CD14-positive monocyte (primary cell): ENCODE measurements around the gene EML6. TPM values are rescaled to one million over a fixed set of nuclear protein-coding genes. Genes with fewer than 3 reads are reported as not detected.

Experiments used
- DNase-seq, 3 donors: peaks; one replicate each; pipeline ENCODE4 v3.0.0-alpha.2; 2011 to 2022
- H2AFZ ChIP-seq: 2 replicates; pipeline ENCODE4 v1.6.0; 2012; ENCODE audit warnings: mild to moderate bottlenecking, low read depth, low read length, inconsistent platforms; ENCODE audit not compliant: insufficient read depth, poor library complexity, severe bottlenecking
- H3K27ac ChIP-seq, 2 donors: 1 replicate in 1 of 2; 2 replicates in 1 of 2; pipeline ENCODE4 v1.5.1; 2012 to 2013; ENCODE audit warnings: low read length in 2 of 2, control low read depth in 1 of 2, inconsistent platforms in 1 of 2, low read depth in 1 of 2, mild to moderate bottlenecking in 1 of 2
- H3K27me3 ChIP-seq, 2 donors: one replicate each; pipeline versions ENCODE4 v1.6.0 to v1.6.1; 2011 to 2013; ENCODE audit warnings: low read length in 2 of 2; ENCODE audit not compliant: control insufficient read depth in 2 of 2, insufficient read depth in 2 of 2
- H3K36me3 ChIP-seq, 2 donors: replicated peaks in 1 of 2; 1 replicate in 1 of 2; 2 replicates in 1 of 2; pipeline versions ENCODE4 v1.5.1 to v1.6.1; 2012 to 2013; ENCODE audit warnings: low read length in 2 of 2, control low read depth in 1 of 2, inconsistent platforms in 1 of 2, mild to moderate bottlenecking in 1 of 2; ENCODE audit not compliant: insufficient read depth in 2 of 2, control insufficient read depth in 1 of 2
- H3K4me1 ChIP-seq, 2 donors: 1 replicate in 1 of 2; 2 replicates in 1 of 2; pipeline versions ENCODE4 v1.5.1 to v1.6.1; 2012 to 2013; ENCODE audit warnings: low read length in 2 of 2, control low read depth in 1 of 2, inconsistent platforms in 1 of 2, mild to moderate bottlenecking in 1 of 2, moderate library complexity in 1 of 2; ENCODE audit not compliant: insufficient read depth in 2 of 2, control insufficient read depth in 1 of 2
- H3K4me2 ChIP-seq: replicated peaks from 2 replicates; pipeline ENCODE3; 2012; ENCODE audit warnings: low read length, moderate library complexity, mild to moderate bottlenecking; ENCODE audit not compliant: poor library complexity, severe bottlenecking; ENCODE audit errors: extremely low read depth
- H3K4me3 ChIP-seq, 3 experiments: fragments of 200-600 bp in 1 of 3; sonication (generic) in 1 of 3; replicated peaks in 1 of 3; 1 replicate in 2 of 3; 2 replicates in 1 of 3; pipeline ENCODE4 v1.5.1; 2011 to 2013; ENCODE audit warnings: low read length in 3 of 3, mild to moderate bottlenecking in 3 of 3, control low read depth in 2 of 3, low read depth in 2 of 3, inconsistent platforms in 1 of 3, moderate library complexity in 1 of 3
- H3K79me2 ChIP-seq: 2 replicates; pipeline ENCODE4 v1.6.0; 2012; ENCODE audit warnings: mild to moderate bottlenecking, control low read depth, inconsistent platforms, low read length, moderate library complexity; ENCODE audit not compliant: insufficient read depth
- H3K9ac ChIP-seq: 2 replicates; pipeline ENCODE4 v1.6.0; 2017; ENCODE audit warnings: low read length, mild to moderate bottlenecking; ENCODE audit not compliant: insufficient read depth, poor library complexity, severe bottlenecking
- H3K9me3 ChIP-seq, 2 donors: replicated peaks in 1 of 2; 1 replicate in 1 of 2; 2 replicates in 1 of 2; pipeline versions ENCODE4 v1.5.1 to v1.6.1; 2012 to 2013; ENCODE audit warnings: low read length in 2 of 2, control low read depth in 1 of 2; ENCODE audit not compliant: control insufficient read depth in 1 of 2, insufficient read depth in 1 of 2
- H4K20me1 ChIP-seq: 2 replicates; pipeline ENCODE4 v1.6.0; 2012; ENCODE audit warnings: mild to moderate bottlenecking, low read length, control low read depth, moderate library complexity; ENCODE audit not compliant: insufficient read depth
- H3K27ac Mint-ChIP-seq, 7 donors: one replicate each; pipeline ENCODE4 v1.8.0; 2020; ENCODE audit warnings: mild to moderate bottlenecking in 7 of 7, mixed read lengths in 7 of 7, moderate library complexity in 6 of 7, inconsistent platforms in 2 of 7
- H3K27me3 Mint-ChIP-seq, 3 donors: one replicate each; pipeline ENCODE4 v1.8.0; 2021 to 2022; ENCODE audit warnings: low read depth in 3 of 3, mild to moderate bottlenecking in 3 of 3, mixed read lengths in 3 of 3, moderate library complexity in 3 of 3, inconsistent platforms in 1 of 3
- H3K36me3 Mint-ChIP-seq, 2 donors: one replicate each; pipeline ENCODE4 v1.8.0; 2020; ENCODE audit warnings: mixed read lengths in 2 of 2, inconsistent platforms in 1 of 2, mild to moderate bottlenecking in 1 of 2
- H3K4me1 Mint-ChIP-seq: one replicate; pipeline ENCODE4 v1.8.0; 2020; ENCODE audit warnings: mild to moderate bottlenecking, mixed read lengths
- H3K4me3 Mint-ChIP-seq, 2 donors: one replicate each; pipeline ENCODE4 v1.8.0; 2020; ENCODE audit warnings: mild to moderate bottlenecking in 2 of 2, mixed read lengths in 2 of 2, moderate library complexity in 1 of 2
- H3K9me3 Mint-ChIP-seq, 7 donors: one replicate each; pipeline ENCODE4 v1.8.0; 2020 to 2022; ENCODE audit warnings: mixed read lengths in 7 of 7, mild to moderate bottlenecking in 6 of 7, moderate library complexity in 6 of 7, inconsistent platforms in 2 of 7
- CTCF ChIP-seq: fragments of 200-600 bp; IDR thresholded peaks from one replicate; pipeline ENCODE4 v1.8.0; 2022; ENCODE audit warnings: antibody characterized with exemption, mild to moderate bottlenecking
- WGBS: methylation state at CpG from one replicate; pipeline ENCODE4 v1.1.5; 2013; ENCODE audit warnings: missing lambda C conversion rate; ENCODE audit not compliant: insufficient coverage; 5-methylcytosine and 5-hydroxymethylcytosine counted together
- intact Hi-C, 2 donors: fragments of 100-400 bp; cut with micrococcal nuclease; formaldehyde crosslinking; loops; one replicate each; pipeline versions ENCODE4 v1.15.0 to v1.15.1; 2023
- polyA plus RNA-seq, 3 donors: library from polyadenylated mRNA; depleted of rRNA in 1 of 3; unstranded in 2 of 3; stranded (reverse) in 1 of 3; fragments of 300-500 nt in 2 of 3; fragments of >200 nt in 1 of 3; fragmentation: Illumina TruSeq in 2 of 3; gene quantifications; 1 replicate in 2 of 3; 2 replicates in 1 of 3; pipeline ENCODE4 v1.2.3, GENCODE V29; 2012 to 2021

The EML6 gene
- polyA plus RNA-seq, 3 donors: 0.79 TPM; not detected in 2

GRCh38 chr2:54967269-54967668, 243.8 kb downstream of the EML6 start:
- no peaks in the 10 kb centered on the region for H3K9me3 ChIP-seq
- no CpG with 5 or more reads among the region's 4 CpGs for WGBS
- H3K4me1 ChIP-seq: no peaks in the 10 kb centered on the region
- Mint-ChIP-seq H3K4me1 (peaks cover 3% of the 10 kb centered on the region), H3K27me3 (no peaks in the 10 kb centered on the region), H3K36me3 (peaks cover 42 to 43% of the 10 kb centered on the region in 2 donors), H3K4me3 (no peak overlapping the region), H3K9me3 (peaks cover 0 to 2% (median 0%) of the 10 kb centered on the region in 7 donors), H3K27ac (peak overlapping the region in 3 of 7 donors; percentile 4 to 40 (median 21))
- H3K36me3 ChIP-seq: peaks cover 24 to 45% of the 10 kb centered on the region in 2 donors
- no peak overlapping the region for H2AFZ ChIP-seq
- H3K79me2 ChIP-seq: no peaks in the 10 kb centered on the region
- no peak overlapping the region for H3K4me3 ChIP-seq
- H4K20me1 ChIP-seq: peaks cover 55% of the 10 kb centered on the region
- H3K4me2 ChIP-seq: no peak overlapping the region
- H3K27ac ChIP-seq: no peak overlapping the region
- no peak overlapping the region for H3K9ac ChIP-seq
- intact Hi-C loops: no loop called here
- no peaks in the 10 kb centered on the region for H3K27me3 ChIP-seq
- no peak for TF ChIP-seq CTCF
- no peak for DNase-seq

- H3K36me3 Mint-ChIP-seq: peaks cover 47% of the 10 kb centered on the region in 2 donors
- peaks cover 3% of the 10 kb centered on the region for H3K4me1 Mint-ChIP-seq
Observed at GRCh38 chr2:54967759-54968365, 244.4 kb downstream of the EML6 start.

More at GRCh38 chr2:54967759-54968365, 244.4 kb downstream of the EML6 start:
- no peak overlapping the region for H2AFZ ChIP-seq
- H3K4me1 ChIP-seq: no peaks in the 10 kb centered on the region
- intact Hi-C loops: no loop called here
- no peak for TF ChIP-seq CTCF
- Mint-ChIP-seq H3K4me3 (no peak overlapping the region), H3K27ac (peak overlapping the region in 2 of 7 donors; percentile 2 to 22), H3K27me3 (no peaks in the 10 kb centered on the region), H3K9me3 (peaks cover 0 to 2% (median 0%) of the 10 kb centered on the region in 7 donors)
- H3K9ac ChIP-seq: no peak overlapping the region
- no peaks in the 10 kb centered on the region for H3K27me3 ChIP-seq
- WGBS: 100% methylated on average over 16 of the region's 18 CpGs
- H3K36me3 ChIP-seq: peaks cover 30 to 51% of the 10 kb centered on the region in 2 donors
- H3K4me3 ChIP-seq: no peak overlapping the region
- H3K79me2 ChIP-seq: peaks cover under 1% of the 10 kb centered on the region
- H3K9me3 ChIP-seq: no peaks in the 10 kb centered on the region
- no peak overlapping the region for H3K27ac ChIP-seq
- peaks cover 61% of the 10 kb centered on the region for H4K20me1 ChIP-seq
- no peak for DNase-seq
- no peak overlapping the region for H3K4me2 ChIP-seq
